Measurements from ENCODE around the gene SIVA1.

The SIVA1 gene

DNA sequence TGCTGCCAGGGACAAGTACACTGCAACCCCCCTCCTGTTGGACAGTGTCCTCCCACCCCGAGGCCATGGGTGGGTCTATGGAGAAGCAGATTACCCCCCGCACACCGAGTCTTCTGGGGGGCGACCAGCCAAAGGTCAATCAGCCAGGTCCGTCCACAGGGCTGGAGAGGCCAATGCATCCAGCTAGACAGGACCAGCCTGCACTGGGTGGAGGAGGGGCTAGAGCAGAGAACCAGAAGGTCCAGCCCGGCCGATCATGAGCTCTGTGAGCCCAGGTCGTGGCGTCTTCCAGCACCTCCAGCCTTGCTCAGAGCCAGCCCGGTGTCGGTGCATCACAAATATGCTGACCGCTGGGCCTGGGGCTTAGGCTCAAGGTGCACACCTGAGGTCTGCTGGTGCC lies 37.1 kb upstream of the SIVA1 start:
- Histone ChIP-seq H3K27me3 (no peaks in the 10 kb centered on the region), H3K4me3 (no peak overlapping the region), H3K9me3 (no peaks in the 10 kb centered on the region), H3K4me1 (no peaks in the 10 kb centered on the region), H3K36me3 (peaks cover 62 to 92% (median 81%) of the 10 kb centered on the region in 3 donors), H3K27ac (no peak overlapping the region)
- no peak for TF ChIP-seq CTCF (IDR thresholded peaks at IDR 0.05)
- intact Hi-C loops (cut with DNase I; ENCODE audit: low total_unique reads): no loop called here
- no peak for DNase-seq

DNA sequence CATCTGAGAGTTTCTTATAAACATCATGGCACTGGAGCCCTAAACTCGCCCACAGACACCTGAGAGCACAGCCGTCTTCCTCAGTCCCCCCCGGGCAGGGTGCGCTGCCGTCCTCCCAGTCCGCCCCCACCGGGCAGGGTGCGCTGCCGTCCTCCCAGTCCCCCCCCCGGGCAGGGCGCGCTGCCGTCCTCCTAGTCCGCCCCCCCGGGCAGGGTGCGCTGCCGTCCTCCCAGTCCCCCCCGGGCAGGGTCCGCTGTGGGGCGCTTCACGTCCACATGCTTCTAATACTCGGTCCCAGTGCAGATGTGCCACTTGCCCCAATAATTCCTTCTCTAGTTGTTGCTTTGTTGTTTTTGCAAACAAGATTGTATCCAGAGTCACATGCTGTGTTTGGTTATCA lies 35.8 kb upstream of the SIVA1 start:
- TF ChIP-seq CTCF (IDR thresholded peaks at IDR 0.05): no peak
- Histone ChIP-seq H3K36me3 (peaks cover 49 to 79% (median 69%) of the 10 kb centered on the region in 3 donors), H3K9me3 (no peaks in the 10 kb centered on the region), H3K27me3 (no peaks in the 10 kb centered on the region), H3K27ac (peak overlapping the region in 1 of 2 donors; percentile 1), H3K4me1 (peaks cover 0 to 9% (median 8%) of the 10 kb centered on the region in 4 donors), H3K4me3 (no peak overlapping the region)
- DNase-seq: no peak
- intact Hi-C loops (cut with DNase I; ENCODE audit: low total_unique reads): no loop called here

DNA sequence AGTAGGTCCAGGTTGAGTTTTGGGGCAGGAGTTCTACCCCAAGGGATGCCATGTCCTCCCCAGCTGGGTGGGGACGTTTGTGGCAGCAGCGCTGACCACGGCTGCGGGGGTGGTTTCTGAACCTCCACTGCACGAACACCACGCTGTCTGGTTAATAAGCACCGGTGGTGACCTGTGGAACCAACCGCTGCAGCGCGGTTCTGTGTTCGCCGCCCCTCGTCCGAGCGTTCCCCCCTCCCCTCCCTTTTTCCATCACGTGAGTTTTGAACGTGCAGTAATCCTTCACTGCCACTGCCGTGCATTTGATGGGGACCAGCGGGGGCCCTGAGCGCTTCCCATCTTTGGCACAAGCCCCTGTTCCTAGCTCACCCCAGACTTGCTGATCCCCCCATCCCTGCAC lies 35.3 kb upstream of the SIVA1 start:
- H3K27ac ChIP-seq: peak overlapping the region; percentile 1 to 36
- no peak overlapping the region for H3K4me3 ChIP-seq
- TF ChIP-seq CTCF (IDR thresholded peaks at IDR 0.05): no peak
- peaks cover 44 to 74% (median 64%) of the 10 kb centered on the region in 3 donors for H3K36me3 ChIP-seq
- no peaks in the 10 kb centered on the region for H3K27me3 ChIP-seq
- DNase-seq: no peak
- H3K4me1 ChIP-seq: peaks cover 0 to 14% (median 13%) of the 10 kb centered on the region in 4 donors
- intact Hi-C loops (cut with DNase I; ENCODE audit: low total_unique reads): no loop called here
- H3K9me3 ChIP-seq: no peaks in the 10 kb centered on the region

DNA sequence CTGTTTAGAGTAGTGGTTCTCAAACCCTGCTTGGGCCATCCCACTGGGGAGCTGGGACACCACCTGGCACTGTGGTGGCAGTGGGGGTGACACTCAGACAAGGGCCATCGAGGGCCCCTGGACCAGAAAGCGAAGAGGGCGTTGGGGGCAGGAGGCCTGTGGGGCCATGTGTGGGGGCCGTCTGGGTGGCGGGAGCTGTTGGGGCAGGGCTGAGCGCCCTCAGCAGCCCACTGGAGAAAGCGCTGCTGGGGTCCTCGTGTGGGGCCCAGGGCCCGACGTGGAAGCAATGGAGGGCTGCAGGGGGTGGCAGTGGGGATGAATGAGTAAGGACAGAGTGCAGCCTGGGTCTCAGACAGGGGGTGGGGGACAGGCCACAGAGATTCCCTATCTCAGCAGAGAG lies 34.8 kb upstream of the SIVA1 start:
- Histone ChIP-seq H3K4me3 (no peak overlapping the region), H3K27ac (peak overlapping the region in 1 of 2 donors; percentile 36), H3K36me3 (peaks cover 39 to 69% (median 59%) of the 10 kb centered on the region in 3 donors), H3K4me1 (peaks cover 0 to 19% (median 18%) of the 10 kb centered on the region in 4 donors), H3K27me3 (no peaks in the 10 kb centered on the region), H3K9me3 (no peaks in the 10 kb centered on the region)
- no peak for DNase-seq
- intact Hi-C loops (cut with DNase I; ENCODE audit: low total_unique reads): no loop called here
- TF ChIP-seq CTCF (IDR thresholded peaks at IDR 0.05): no peak

DNA sequence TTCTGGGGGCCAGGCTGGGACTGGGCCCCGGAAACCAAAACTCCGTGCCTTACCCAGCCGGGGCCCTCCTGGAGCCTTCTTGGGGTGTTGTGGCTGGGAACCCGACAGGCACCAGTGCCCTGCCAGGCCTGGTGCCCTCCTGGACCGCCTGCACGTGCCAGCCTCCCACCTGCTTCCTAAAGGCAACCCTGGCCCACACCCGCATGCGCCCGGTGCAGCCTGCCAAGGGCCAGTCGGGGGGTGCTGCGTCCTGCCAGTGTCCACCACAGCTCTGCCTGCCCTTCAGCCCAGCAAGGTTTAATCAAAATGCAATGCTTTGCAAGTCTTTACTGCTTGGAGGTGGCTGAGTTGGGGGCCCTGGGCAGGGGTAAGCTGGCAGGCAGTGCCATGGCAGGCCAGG lies 34.1 kb upstream of the SIVA1 start:
- TF ChIP-seq CTCF (IDR thresholded peaks at IDR 0.05): no peak
- H3K27me3 ChIP-seq: no peaks in the 10 kb centered on the region
- H3K4me3 ChIP-seq: no peak overlapping the region
- intact Hi-C loops (cut with DNase I; ENCODE audit: low total_unique reads): no loop called here
- peak overlapping the region; percentile 17 to 36 for H3K27ac ChIP-seq
- no peak for DNase-seq
- H3K36me3 ChIP-seq: peaks cover 32 to 62% (median 51%) of the 10 kb centered on the region in 3 donors
- H3K9me3 ChIP-seq: no peaks in the 10 kb centered on the region
- H3K4me1 ChIP-seq: peaks cover 7 to 27% (median 25%) of the 10 kb centered on the region in 4 donors

DNA sequence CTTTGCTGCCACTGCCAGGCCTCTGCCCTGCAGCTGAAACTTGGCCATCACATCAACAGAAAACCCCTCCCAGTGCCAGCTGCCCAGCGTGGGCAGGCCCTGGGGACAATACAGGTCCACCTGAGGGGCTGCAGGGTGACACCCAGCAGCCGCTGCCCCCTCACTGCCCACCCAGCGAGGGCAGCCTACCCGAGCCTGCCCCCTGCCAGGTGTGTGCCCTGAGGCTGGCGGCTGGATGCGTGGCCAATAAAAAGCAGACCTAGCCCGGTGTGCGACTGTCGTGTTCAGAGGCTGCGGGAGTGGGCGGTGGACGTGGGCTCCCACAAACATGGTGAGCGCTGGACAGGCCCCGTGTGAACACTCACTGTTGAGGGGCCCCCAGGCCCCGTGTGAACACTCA lies 33.6 kb upstream of the SIVA1 start:
- Histone ChIP-seq H3K4me1 (peaks cover 7 to 29% (median 28%) of the 10 kb centered on the region in 4 donors), H3K27ac (peak overlapping the region; percentile 17 to 36), H3K36me3 (peaks cover 27 to 57% (median 47%) of the 10 kb centered on the region in 3 donors)

More for the DNA sequence above, 33.6 kb upstream of the SIVA1 start:
- H3K27me3 ChIP-seq: no peaks in the 10 kb centered on the region
- TF ChIP-seq CTCF (IDR thresholded peaks at IDR 0.05): no peak
- H3K4me3 ChIP-seq: no peak overlapping the region
- H3K9me3 ChIP-seq: no peaks in the 10 kb centered on the region
- intact Hi-C loops (cut with DNase I; ENCODE audit: low total_unique reads): no loop called here
- no peak for DNase-seq

All from tibial artery (tissue), 4 donors.